ENCODE measurements around the gene RBM4B. TPM values are rescaled to one million over a fixed set of nuclear protein-coding genes. Genes with fewer than 3 reads are reported as not detected.

The RBM4B gene
- total and polyA plus RNA-seq, 2 of the 4 experiments (the other 2 are of a cell fraction), result 23.1 to 26.7 TPM

GRCh38 chr11:66638177-66639065 is 39.3 kb downstream of the RBM4B start, which contains the start of gene RBM4:
TSS of gene RBM4 (plus strand) at chr11:66638703. CDS start at chr11:66639712, 1,009 bp downstream.
- POLR2A ChIA-PET (ENCODE audit: unreplicated experiment), result interaction anchor here (0.6 to 2.3 kb wide), 6 partner anchors 11 to 71 kb away, joined by 3 to 17 read pairs (median 6); no protein-coding TSS in a partner anchor
- DNase-seq (peak; percentile 100), ATAC-seq (ENCODE audit: low read depth) (peak; percentile 95)
- dilution Hi-C loops (cut with HindIII; ENCODE audit: low sequenced_read_pairs, unreplicated experiment) (no loop called here), intact Hi-C loops (cut with micrococcal nuclease) (loop anchor here (2.0 kb wide), 2 partner anchors 22 to 92 kb away; partner anchors contain the start of genes ACTN3, RBM14 and ZDHHC24), in situ Hi-C loops (cut with MboI; ENCODE audit: low sequenced_read_pairs) (no loop called here)
- peaks cover 7 to 75% of the 10 kb centered on the region in 2 experiments; a peak in 2 of 4 replicates for H3K79me1 ChIP-seq (ENCODE audit: low read depth in 1 of 2, low read length in 2 of 2)
- peak within 1 kb of the TSS; percentile 32; the same call in 1 of the 2 replicates for H2BK120ac ChIP-seq (ENCODE audit: low read depth, low read length)
- peak within 1 kb of the TSS; percentile 88 for H3K9ac ChIP-seq (ENCODE audit: low read depth, low read length)
- H2BK5ac ChIP-seq (ENCODE audit: low read depth, low read length, poor library complexity, severe bottlenecking), result peak within 1 kb of the TSS; percentile 75
- peak within 1 kb of the TSS; percentile 67 for H3K56ac ChIP-seq (ENCODE audit: extremely low read depth, insufficient read depth, low read length)
- peak within 1 kb of the TSS; percentile 87 for H3K27ac ChIP-seq (ENCODE audit: insufficient read depth, low read length)
- peak within 1 kb of the TSS; percentile 76 for H3K4me3 ChIP-seq (ENCODE audit: insufficient read depth, low read depth, low read length)
- H2AFZ ChIP-seq (replicated peaks; ENCODE audit: low read length, poor library complexity), result peak within 1 kb of the TSS; percentile 89
- peaks cover 7% of the 10 kb centered on the region; the same call in 1 of the 2 replicates for H3K9me1 ChIP-seq (ENCODE audit: insufficient read depth, low read length)
- peak within 1 kb of the TSS; percentile 77 for H4K5ac ChIP-seq (ENCODE audit: low read depth, low read length)
- peak within 1 kb of the TSS; percentile 96 for H3K4ac ChIP-seq (ENCODE audit: low read depth, low read length)
- H4K8ac ChIP-seq (ENCODE audit: low read depth in 2 of 2, low read length in 2 of 2), result peak within 1 kb of the TSS; percentile 65 to 96
- H2AK9ac ChIP-seq (replicated peaks; ENCODE audit: low read depth, low read length, poor library complexity), result peak within 1 kb of the TSS; percentile 98
- H4K20me1 ChIP-seq (ENCODE audit: insufficient read depth, low read length), result peaks cover 76% of the 10 kb centered on the region
- H3K14ac ChIP-seq (replicated peaks; ENCODE audit: low read depth, low read length), result peak within 1 kb of the TSS; percentile 98
- H3K4me2 ChIP-seq (ENCODE audit: low read depth, low read length), result peak within 1 kb of the TSS; percentile 93
- H2BK20ac ChIP-seq (ENCODE audit: low read depth, low read length), result no peak within 1 kb of the TSS
- CTCF ChIA-PET, result interaction anchor here (0.5 to 1.6 kb wide), 5 partner anchors 20 to 290 kb away, joined by 3 to 6 read pairs (median 3); partner anchors contain the start of genes CCDC87 and CCS
- H3K27me3 ChIP-seq (ENCODE audit: control insufficient read depth, insufficient read depth, low read length), result no peaks in the 10 kb centered on the region
- no peak within 1 kb of the TSS for H2BK15ac ChIP-seq (ENCODE audit: low read depth, low read length)
- peaks cover 19% of the 10 kb centered on the region for H3K36me3 ChIP-seq (ENCODE audit: control insufficient read depth, insufficient read depth, low read length)
- WGBS, 2 experiments (ENCODE audit: extremely low coverage in 2 of 2, insufficient read length in 1 of 2), result 0% methylated on average over 41 of the region's 63 CpGs; no CpG with 5 or more reads in 1 of the 2 experiments
- H3K18ac ChIP-seq (ENCODE audit: low read depth, low read length), result peak within 1 kb of the TSS; percentile 47
- no peaks in the 10 kb centered on the region for H3K9me3 ChIP-seq (ENCODE audit: control insufficient read depth, insufficient read depth, low read length)
- H2AK5ac ChIP-seq (ENCODE audit: low read depth, low read length), result peak within 1 kb of the TSS; percentile 91
- peak within 1 kb of the TSS; percentile 92 for H4K91ac ChIP-seq (ENCODE audit: insufficient read depth, low read depth, low read length)
- H3K23ac ChIP-seq (ENCODE audit: low read depth, low read length), result peak within 1 kb of the TSS; percentile 94
- H3K4me1 ChIP-seq (ENCODE audit: control insufficient read depth, insufficient read depth, low read length), result peaks cover 17% of the 10 kb centered on the region
- TSS peak; percentile 38 for BruUV-seq (replicated peaks)
- TF ChIP-seq BHLHE40 (IDR thresholded peaks at IDR 0.05; ENCODE audit: low read depth, low read length), result peak; percentile 18; the same call in 1 of the 2 replicates
- TF ChIP-seq POLR2A (IDR thresholded peaks at IDR 0.05; ENCODE audit: low read depth, low read length), result peak; percentile 93
- peak; percentile 40; the same call in 1 of the 2 replicates for TF ChIP-seq FOS (IDR thresholded peaks at IDR 0.05; ENCODE audit: low read depth, low read length)
- TF ChIP-seq CEBPB (IDR thresholded peaks at IDR 0.05; ENCODE audit: low read depth, low read length), result peak; percentile 93
- 0 out of 2 replicates have a peak, but pooled peaks have one; percentile 29 for TF ChIP-seq USF2 (IDR thresholded peaks at IDR 0.05; ENCODE audit: low read depth, low read length)
- TF ChIP-seq RCOR1 (IDR thresholded peaks at IDR 0.05; ENCODE audit: insufficient replicate concordance, low read length), result no peak
- TF ChIP-seq RAD21 (IDR thresholded peaks at IDR 0.05; ENCODE audit: low read length), result no peak
- no peak for TF ChIP-seq MAZ (IDR thresholded peaks at IDR 0.05; ENCODE audit: borderline replicate concordance, low read depth, low read length)
- peak; percentile 71 for TF ChIP-seq MXI1 (IDR thresholded peaks at IDR 0.05; ENCODE audit: borderline replicate concordance, low read depth, low read length)
- no peak for TF ChIP-seq ELK1 (IDR thresholded peaks at IDR 0.05; ENCODE audit: borderline replicate concordance, low read depth, low read length)
- TF ChIP-seq CTCF (conservative IDR thresholded peaks at IDR 0.05; ENCODE audit: low read depth, low read length), result no peak; the same call in 1 of the 2 replicates
- no peak for TF ChIP-seq NFE2L2 (IDR thresholded peaks at IDR 0.05; ENCODE audit: low read depth, low read length)
